Fibroblast of gingiva (primary cell): Measurements from ENCODE around the gene OR56B4.
"Not testable (repeated sequence)": the region's sequence is repeated elsewhere in the genome, so short reads cannot be mapped to it uniquely, and the experiment has no call there.

Experiments used
- DNase-seq: peaks from one replicate; pipeline ENCODE4 v3.0.0-alpha.2; 2011; ENCODE audit warnings: low read depth

The OR56B4 gene

DNA sequence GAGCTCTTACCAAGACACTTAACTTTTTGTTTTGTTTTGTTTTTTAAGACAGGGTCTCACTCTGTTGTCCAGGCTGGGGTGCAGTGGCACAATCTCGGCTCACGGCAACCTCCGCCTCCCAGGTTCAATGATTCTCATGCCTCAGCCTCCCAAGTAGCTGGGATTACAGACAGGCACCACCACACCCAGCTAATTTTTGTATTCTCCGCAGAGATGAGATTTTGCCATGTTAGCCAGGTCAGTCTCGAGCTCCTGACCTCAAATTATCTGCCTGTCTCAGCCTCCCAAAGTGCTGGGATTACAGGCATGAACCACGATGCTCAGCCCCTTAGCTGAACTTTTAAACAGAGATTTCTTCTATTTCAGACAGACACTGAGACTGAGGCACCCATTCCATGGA lies at the start of gene OR56B4:
Gene OR56B4 (plus strand): TSS at position 301 of the 400 bp plus-strand sequence. CDS start 95 bp downstream, at position 396.
- DNase-seq: not testable (repeated sequence)

DNA sequence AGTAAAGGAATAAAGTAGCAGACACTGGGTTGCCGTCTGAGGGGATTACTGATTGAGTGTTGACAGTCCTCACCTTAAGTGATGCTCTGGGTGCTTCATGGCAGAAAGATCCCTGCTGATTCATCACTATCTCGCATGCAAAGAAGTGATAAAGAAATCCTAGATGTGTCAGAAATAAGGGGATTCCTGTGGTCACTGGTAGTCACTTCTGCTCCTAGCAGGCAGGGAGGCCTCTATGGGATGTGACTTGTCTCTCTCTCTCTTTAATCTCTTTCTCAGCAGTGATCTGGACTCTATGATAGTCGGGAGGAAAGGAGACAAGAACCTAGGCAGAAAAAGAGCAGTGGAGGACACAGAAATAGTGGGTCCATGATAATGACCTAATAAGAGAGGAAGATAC lies 46.0 kb upstream of the OR56B4 start:
- DNase-seq: no peak

- DNase-seq: no peak
Measured at GRCh38 chr11:6062691-6063358, 44.7 kb upstream of the OR56B4 start.

DNA sequence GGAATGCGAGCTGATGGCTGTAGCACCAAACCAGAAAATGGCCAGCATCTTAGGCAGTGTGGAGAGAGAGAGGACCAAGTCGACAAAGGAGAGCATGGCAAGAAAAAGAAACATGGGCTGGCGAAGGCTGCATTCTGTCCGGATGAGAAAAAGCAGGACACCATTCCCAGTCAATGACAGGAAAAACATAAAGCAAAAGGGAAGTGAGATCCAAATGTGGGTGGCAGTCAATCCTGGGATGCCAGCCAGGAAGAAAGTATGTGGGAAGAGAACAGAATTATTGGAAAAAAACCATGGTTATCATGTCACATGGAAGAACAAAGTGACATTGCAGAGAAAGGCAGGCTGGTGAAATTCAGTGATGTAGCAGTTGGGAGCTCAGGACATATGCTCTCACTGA lies 40.0 kb upstream of the OR56B4 start:
- no peak for DNase-seq

DNA sequence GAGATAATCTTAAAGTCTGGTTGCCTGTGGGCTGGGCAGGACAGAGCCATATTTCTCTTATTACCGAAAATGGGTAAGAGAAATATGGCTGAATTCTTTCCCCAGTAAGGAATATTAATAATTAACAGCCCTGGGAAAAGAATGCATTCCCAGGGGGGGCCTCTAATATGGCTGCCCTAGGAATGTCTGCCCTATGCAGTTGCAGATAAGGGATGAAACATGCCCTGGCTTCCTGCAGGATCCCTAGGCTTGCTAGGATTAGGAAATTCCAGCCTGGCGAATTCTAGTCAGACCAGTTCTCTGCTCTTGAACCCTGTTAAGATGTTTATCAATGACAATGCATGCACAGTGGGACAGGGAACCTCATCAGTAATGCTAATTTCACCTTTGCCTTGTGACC lies 31.0 kb upstream of the OR56B4 start:
- not testable (repeated sequence) for DNase-seq

DNA sequence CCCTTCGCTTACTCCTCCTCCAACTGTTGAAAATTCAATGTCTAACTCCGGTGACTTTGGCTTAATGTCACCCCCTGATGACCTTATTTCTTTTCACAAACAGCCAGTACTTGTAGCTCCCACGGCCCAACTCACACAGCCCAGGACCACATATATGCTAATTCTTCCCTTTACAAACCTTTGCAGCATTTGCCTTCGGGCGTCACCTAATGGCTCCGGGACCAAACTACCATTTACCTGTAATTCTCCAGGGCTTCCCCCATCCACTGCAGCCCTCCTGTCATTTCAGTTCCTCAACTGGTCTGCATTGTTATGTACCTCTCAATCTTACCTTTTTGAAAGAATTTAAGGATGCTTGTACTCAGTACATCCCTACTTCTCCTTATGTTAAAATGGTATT lies 29.8 kb upstream of the OR56B4 start:
- no peak for DNase-seq

DNA sequence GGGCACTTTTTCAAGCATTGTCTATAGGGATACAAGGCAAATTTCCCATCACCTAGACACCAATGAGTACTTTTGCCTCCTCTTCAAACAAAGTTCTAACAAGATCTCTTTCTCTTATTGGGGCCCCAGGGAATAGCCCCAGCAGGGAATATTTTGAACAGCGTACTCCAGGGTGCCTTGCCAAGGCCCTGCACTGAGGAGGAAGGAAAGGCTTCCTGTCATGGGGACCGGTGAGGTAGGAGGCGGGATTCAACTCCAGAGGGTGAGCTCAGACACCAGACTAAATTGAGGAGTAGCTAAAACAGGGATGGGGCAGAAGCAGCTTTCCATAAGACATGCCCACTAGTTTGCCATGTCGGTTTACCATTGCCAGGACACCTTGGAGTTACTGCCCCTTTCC lies 28.0 kb upstream of the OR56B4 start:
- no peak for DNase-seq

DNA sequence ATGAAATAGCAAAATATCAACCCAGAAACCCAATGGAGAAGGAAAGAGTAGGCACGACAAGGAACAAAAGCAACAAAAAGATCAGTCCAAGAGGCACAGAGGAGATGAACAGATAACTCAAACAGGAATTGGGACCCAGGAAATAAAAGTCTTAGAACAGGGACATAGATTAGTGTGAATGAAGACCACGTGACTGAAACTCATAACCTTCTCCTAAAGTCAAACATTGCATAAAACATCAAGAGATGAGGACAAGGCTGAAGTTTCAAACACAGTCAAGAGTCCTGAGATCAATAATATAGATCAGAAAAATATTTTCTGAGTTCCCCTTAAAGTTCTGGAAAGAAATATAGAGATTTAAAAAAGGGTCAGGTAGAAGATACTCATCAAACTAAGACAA lies 24.4 kb upstream of the OR56B4 start:
- DNase-seq: no peak

DNA sequence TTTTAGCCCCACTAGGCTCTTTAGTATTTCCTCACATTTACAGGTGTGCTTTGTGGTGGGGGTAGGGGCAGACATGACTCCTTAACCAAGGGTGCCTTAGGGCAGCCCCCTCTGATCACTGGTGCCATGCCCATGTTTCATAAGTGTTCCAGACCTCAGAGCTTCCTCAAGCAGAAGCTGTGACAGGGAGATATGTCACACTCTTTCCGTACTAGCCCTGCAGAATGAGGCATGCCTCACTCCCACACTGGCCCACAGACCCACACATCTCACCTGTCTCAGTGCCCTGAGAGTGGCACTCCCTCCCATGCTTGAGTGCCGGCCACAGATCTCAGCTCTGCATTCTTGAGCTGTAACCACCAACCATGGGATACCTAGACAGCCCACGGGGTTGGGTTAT lies 22.9 kb upstream of the OR56B4 start:
- no peak for DNase-seq

GRCh38 chr11:6094186-6094585 lies 13.3 kb upstream of the OR56B4 start:
- no peak for DNase-seq

DNA sequence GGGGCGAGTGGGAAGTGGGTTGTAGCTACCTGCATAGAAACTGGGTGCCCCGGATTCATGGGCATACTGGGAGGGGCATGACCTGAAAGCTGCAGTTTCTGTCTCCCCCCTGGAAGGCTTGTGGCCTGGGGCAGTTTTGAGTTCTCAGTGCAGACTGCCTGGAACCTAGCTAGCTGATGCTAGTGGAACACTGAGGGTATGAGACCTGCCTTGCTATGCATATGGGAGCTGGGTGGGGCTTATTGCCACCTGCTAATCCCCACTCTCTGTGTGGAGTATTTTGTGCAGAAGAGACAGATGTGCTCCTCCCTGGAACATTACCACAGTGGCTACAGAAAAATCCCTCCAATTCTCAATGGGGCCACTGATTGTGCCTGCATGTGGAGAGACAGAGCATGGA lies 11.7 kb upstream of the OR56B4 start:
- no peak for DNase-seq

DNA sequence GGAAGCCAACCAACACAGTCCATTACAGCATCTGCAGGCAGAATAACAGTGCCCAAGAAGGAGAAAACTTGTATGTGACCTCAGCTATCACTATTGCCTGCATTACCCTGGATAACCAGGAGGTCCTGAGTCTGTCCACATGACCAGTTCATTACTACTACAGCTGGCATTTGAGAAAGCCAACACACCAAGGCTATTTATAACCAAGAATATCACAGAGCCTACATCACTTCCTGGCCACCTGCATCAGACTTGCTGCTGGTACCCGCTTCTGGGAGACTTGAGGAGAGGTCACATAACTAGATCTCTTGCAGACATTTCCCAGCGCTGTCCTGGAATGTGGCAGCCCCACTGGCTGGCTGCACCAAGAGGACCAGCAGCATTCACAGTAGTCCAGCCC lies 11.1 kb upstream of the OR56B4 start:
- no peak for DNase-seq

- DNase-seq: no peak
Measured at GRCh38 chr11:6099577-6099976, 7.9 kb upstream of the OR56B4 start.

- DNase-seq: no peak
Measured at GRCh38 chr11:6110011-6110410, 2.5 kb downstream of the OR56B4 start.

DNA sequence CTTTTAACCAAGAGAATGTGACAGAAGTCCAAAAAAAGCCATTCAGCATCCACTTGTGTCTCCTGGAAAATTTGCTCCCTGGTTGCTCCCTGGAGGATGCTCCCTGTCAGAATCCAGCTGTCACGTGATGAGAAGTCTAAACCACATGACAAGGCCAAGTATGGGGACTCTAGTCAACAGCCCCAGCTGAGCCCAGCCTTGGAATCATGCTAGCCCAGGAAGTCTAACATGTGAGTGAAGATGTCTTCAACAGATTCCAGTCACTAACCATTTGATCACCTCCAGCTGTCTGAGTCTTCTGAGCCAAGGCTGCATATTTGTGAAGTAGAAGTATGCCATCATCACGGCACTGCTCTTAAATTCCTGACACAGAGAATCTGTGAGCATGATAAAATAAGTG lies 4.2 kb downstream of the OR56B4 start:
- no peak for DNase-seq

DNA sequence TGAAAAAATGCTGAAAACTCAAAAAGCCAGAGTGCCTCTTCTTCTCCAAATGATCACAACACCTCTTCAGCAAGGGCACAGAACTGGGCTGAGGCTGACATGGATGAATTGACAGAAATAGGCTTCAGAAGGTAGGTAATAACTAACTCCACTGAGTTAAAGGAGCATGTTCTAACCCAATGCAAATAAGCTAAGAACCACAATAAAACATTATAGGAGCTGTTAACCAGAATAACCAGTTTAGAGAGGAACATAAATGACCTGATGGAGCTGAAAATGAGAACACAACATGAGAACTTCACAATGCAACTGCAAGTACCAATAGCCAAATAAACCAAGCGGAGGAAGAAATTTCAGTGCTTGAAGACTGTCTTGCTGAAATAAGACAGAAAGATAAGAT lies 9.2 kb downstream of the OR56B4 start:
- no peak for DNase-seq

DNA sequence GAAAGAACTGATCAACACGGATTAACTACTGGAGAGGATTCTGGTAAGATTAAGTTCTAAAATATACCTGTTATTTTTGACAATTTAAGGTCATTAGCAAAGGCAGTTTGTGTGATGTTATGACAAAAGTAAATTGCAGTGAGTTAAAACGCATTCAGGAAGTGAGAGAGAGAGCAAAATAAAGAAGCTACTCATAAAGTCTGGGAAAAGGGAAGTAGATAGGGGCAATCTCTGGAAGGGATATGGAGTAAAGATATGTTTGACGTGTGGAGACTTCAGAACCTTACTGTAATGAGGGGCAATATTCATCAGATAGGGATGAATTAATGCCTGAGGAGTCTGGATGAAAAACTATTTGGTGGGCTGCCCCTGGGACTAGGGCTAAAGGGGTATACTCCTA lies 16.8 kb downstream of the OR56B4 start:
- DNase-seq: no peak

DNA sequence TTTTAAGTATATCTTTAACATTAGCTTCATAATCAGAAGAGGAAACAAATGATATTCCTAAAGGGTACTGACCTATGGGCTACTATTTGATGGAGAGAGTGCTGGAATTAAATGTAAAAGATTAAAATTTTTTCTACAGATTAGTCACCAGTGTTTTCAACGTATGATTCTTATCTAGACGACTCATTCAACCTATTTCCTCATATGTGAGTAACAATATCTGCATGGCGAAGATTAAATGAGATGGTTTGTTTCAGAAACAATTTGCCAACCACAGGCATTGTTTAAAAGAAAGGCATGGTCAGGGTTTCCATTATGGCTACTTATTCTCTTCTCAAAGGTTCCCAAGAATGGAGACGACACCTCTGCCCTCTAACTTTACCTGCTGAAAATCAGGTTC lies 20.4 kb downstream of the OR56B4 start:
- no peak for DNase-seq

- DNase-seq: no peak
Measured at GRCh38 chr11:6129011-6129410, 21.5 kb downstream of the OR56B4 start.

- DNase-seq: no peak
Measured at GRCh38 chr11:6129635-6130034, 22.2 kb downstream of the OR56B4 start.

DNA sequence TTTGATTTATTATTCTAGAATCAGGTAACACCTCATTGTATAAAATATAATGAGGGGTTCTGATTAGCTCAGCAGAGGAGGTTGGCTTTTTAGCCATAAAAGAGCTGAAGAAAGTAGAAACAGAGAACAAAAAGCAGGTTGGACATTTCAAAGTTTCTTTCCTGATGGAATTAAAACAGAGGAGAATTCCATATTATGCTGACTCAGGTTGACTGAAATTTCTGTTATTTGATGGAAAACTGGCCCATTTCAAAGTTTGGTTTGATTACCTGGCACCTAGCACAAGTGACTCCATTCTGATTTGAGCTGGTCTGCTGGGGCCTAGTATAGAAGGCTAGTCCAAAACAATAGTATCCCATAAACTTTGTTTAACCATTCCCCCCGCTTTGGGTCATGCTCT lies 24.9 kb downstream of the OR56B4 start:
- DNase-seq: no peak

GRCh38 chr11:6135936-6136335 lies 28.5 kb downstream of the OR56B4 start:
- DNase-seq: not testable (repeated sequence)

DNA sequence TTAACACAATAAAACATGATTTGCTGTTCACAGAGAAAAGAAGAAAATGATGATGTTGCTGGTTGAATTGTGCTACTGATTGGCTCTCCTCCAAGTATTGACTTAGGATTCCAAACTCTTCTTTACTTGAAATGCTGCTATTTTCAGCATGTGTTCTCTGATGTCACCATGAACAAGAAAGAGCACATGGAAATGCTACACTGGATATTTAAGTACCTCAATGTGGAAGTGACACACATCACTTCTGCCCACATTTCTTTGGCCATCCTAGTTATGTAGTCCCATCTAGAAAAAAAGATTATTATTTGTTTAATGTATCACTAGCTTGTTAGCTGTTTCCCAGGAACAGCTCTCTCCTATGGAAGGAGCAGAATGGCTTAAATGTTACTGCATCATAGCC lies 35.5 kb downstream of the OR56B4 start:
- no peak for DNase-seq

GRCh38 chr11:6143737-6144136 lies 36.3 kb downstream of the OR56B4 start:
- not testable (repeated sequence) for DNase-seq

GRCh38 chr11:6151117-6151516 lies 43.6 kb downstream of the OR56B4 start:
- no peak for DNase-seq
